ENCODE measurements around the gene CAMK1D.

DNA sequence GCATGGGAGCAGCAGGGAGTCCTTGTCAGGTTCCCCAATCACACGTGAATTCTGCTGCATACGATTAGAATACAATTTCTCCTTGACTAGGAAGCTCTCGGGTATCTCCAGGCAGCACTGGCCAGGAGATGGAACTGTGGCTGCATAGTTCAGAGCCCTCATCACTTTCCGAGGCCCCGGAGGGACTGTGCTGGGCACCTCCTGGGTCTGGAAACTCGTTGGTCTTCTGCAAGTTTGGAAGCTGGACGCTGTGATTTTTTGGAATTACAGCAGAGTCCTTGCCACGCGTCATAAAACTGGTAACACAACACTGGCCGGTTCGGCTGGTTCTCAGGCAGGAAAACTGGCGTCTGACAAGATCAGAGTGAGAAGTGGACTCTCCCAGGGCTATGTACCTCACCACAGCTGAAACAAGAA lies 436.1 kb downstream of the CAMK1D start:
- TF ChIP-seq, protein P1, sequence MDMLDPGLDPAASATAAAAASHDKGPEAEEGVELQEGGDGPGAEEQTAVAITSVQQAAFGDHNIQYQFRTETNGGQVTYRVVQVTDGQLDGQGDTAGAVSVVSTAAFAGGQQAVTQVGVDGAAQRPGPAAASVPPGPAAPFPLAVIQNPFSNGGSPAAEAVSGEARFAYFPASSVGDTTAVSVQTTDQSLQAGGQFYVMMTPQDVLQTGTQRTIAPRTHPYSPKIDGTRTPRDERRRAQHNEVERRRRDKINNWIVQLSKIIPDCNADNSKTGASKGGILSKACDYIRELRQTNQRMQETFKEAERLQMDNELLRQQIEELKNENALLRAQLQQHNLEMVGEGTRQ (CRISPR knock-in tag; IDR thresholded peaks at IDR 0.05), result no peak
- no peak for TF ChIP-seq SP1 (CRISPR knock-in tag; conservative IDR thresholded peaks at IDR 0.05)
- TF ChIP-seq, protein P2, sequence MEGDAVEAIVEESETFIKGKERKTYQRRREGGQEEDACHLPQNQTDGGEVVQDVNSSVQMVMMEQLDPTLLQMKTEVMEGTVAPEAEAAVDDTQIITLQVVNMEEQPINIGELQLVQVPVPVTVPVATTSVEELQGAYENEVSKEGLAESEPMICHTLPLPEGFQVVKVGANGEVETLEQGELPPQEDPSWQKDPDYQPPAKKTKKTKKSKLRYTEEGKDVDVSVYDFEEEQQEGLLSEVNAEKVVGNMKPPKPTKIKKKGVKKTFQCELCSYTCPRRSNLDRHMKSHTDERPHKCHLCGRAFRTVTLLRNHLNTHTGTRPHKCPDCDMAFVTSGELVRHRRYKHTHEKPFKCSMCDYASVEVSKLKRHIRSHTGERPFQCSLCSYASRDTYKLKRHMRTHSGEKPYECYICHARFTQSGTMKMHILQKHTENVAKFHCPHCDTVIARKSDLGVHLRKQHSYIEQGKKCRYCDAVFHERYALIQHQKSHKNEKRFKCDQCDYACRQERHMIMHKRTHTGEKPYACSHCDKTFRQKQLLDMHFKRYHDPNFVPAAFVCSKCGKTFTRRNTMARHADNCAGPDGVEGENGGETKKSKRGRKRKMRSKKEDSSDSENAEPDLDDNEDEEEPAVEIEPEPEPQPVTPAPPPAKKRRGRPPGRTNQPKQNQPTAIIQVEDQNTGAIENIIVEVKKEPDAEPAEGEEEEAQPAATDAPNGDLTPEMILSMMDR (IDR thresholded peaks at IDR 0.05), result no peak
- no peak for TF ChIP-seq TCF7 (CRISPR knock-in tag; IDR thresholded peaks at IDR 0.05; ENCODE audit: low read depth)
- TF ChIP-seq, protein P3, sequence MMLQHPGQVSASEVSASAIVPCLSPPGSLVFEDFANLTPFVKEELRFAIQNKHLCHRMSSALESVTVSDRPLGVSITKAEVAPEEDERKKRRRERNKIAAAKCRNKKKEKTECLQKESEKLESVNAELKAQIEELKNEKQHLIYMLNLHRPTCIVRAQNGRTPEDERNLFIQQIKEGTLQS (CRISPR knock-in tag; conservative IDR thresholded peaks at IDR 0.05), result no peak
- no peak for TF ChIP-seq NR1H2 (CRISPR knock-in tag; IDR thresholded peaks at IDR 0.05)
- no peak for TF ChIP-seq CREM (CRISPR knock-in tag; IDR thresholded peaks at IDR 0.05)
- TF ChIP-seq MYBL2 (CRISPR knock-in tag; IDR thresholded peaks at IDR 0.05), result no peak
- no peak for TF ChIP-seq ZNF263 (CRISPR knock-in tag; IDR thresholded peaks at IDR 0.05; ENCODE audit: low read depth)
- no peak for TF ChIP-seq RORB (CRISPR knock-in tag; IDR thresholded peaks at IDR 0.05)
- no peak for TF ChIP-seq CBFB (CRISPR knock-in tag; IDR thresholded peaks at IDR 0.05; ENCODE audit: low read depth)
- no peak for TF ChIP-seq ESRRA (CRISPR knock-in tag; IDR thresholded peaks at IDR 0.05; ENCODE audit: borderline replicate concordance)
- TF ChIP-seq, protein P4, sequence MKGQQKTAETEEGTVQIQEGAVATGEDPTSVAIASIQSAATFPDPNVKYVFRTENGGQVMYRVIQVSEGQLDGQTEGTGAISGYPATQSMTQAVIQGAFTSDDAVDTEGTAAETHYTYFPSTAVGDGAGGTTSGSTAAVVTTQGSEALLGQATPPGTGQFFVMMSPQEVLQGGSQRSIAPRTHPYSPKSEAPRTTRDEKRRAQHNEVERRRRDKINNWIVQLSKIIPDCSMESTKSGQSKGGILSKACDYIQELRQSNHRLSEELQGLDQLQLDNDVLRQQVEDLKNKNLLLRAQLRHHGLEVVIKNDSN (CRISPR knock-in tag; IDR thresholded peaks at IDR 0.05), result no peak
- TF ChIP-seq ZBTB21 (CRISPR knock-in tag; IDR thresholded peaks at IDR 0.05; ENCODE audit: borderline replicate concordance), result no peak

All from WTC11 (cell line).